Keratinocyte (primary cell): Measurements from ENCODE around the gene HBG2. TPM values are rescaled to one million over a fixed set of nuclear protein-coding genes. Genes with fewer than 3 reads are reported as not detected.

Experiments
- DNase-seq: peaks from one replicate; pipeline ENCODE4 v3.0.0-alpha.2; 2011; ENCODE audit warnings: low read depth, missing footprints, low spot score
- FAIRE-seq: peaks from 2 replicates; lab custom pipeline; 2011; peaks lifted over from hg19 to GRCh38; lab: Jason Lieb, UNC
- H2AFZ ChIP-seq: 2 replicates; pipeline ENCODE4 v1.6.0; 2012; ENCODE audit warnings: low read length, control low read depth, inconsistent platforms; ENCODE audit not compliant: control insufficient read depth
- H3K27ac ChIP-seq: 2 replicates; pipeline ENCODE4 v1.5.1; 2011; ENCODE audit warnings: low read length; ENCODE audit not compliant: control insufficient read depth, insufficient read depth
- H3K27me3 ChIP-seq: 3 replicates; pipeline ENCODE4 v1.6.0; 2011; ENCODE audit warnings: low read length; ENCODE audit not compliant: control insufficient read depth, insufficient read depth; ENCODE audit errors: extremely low read depth
- H3K36me3 ChIP-seq, 2 experiments: 2 replicates in 1 of 2; 3 replicates in 1 of 2; pipeline ENCODE4 v1.5.1; 2011; ENCODE audit warnings: low read length in 2 of 2, mild to moderate bottlenecking in 1 of 2; ENCODE audit not compliant: control insufficient read depth in 2 of 2, insufficient read depth in 2 of 2; ENCODE audit errors: extremely low read depth in 1 of 2
- H3K4me1 ChIP-seq: 3 replicates; pipeline ENCODE4 v1.5.1; 2011; ENCODE audit warnings: low read length; ENCODE audit not compliant: control insufficient read depth, insufficient read depth; ENCODE audit errors: extremely low read depth
- H3K4me2 ChIP-seq: 3 replicates; pipeline ENCODE4 v1.6.0; 2011; ENCODE audit warnings: low read depth, low read length; ENCODE audit not compliant: control insufficient read depth, insufficient read depth; ENCODE audit errors: extremely low read depth
- H3K4me3 ChIP-seq, 3 experiments: fragments of 200-600 bp in 1 of 3; sonication (generic) in 1 of 3; 2 replicates in 2 of 3; 3 replicates in 1 of 3; pipeline ENCODE4 v1.5.1; 2011 to 2016; ENCODE audit warnings: low read length in 3 of 3, mild to moderate bottlenecking in 3 of 3, control low read depth in 2 of 3, inconsistent platforms in 1 of 3, low read depth in 1 of 3, mixed read lengths in 1 of 3, mixed run types in 1 of 3, moderate library complexity in 1 of 3; ENCODE audit not compliant: control insufficient read depth in 2 of 3, insufficient read depth in 2 of 3; ENCODE audit errors: extremely low read depth in 1 of 3
- H3K79me2 ChIP-seq: 2 replicates; pipeline ENCODE4 v1.6.0; 2012; ENCODE audit warnings: low read length; ENCODE audit not compliant: control insufficient read depth, insufficient read depth
- H3K9ac ChIP-seq: 3 replicates; pipeline ENCODE4 v1.6.0; 2011; ENCODE audit warnings: low read length; ENCODE audit not compliant: control insufficient read depth, insufficient read depth; ENCODE audit errors: extremely low read depth
- H3K9me1 ChIP-seq: 3 replicates; pipeline ENCODE4 v1.6.0; 2011; ENCODE audit warnings: low read length; ENCODE audit not compliant: control insufficient read depth, insufficient read depth; ENCODE audit errors: extremely low read depth
- H3K9me3 ChIP-seq: 2 replicates; pipeline ENCODE4 v1.5.1; 2012; ENCODE audit warnings: low read depth, low read length; ENCODE audit not compliant: control insufficient read depth
- H4K20me1 ChIP-seq: 3 replicates; pipeline ENCODE4 v1.6.0; 2011; ENCODE audit warnings: low read length; ENCODE audit not compliant: control insufficient read depth, insufficient read depth; ENCODE audit errors: extremely low read depth
- CTCF ChIP-seq, 3 experiments: IDR thresholded peaks in 1 of 3; conservative IDR thresholded peaks in 1 of 3; optimal IDR thresholded peaks in 1 of 3; 2 replicates in 2 of 3; 3 replicates in 1 of 3; pipeline versions ENCODE3 to v1.5.1; 2011; ENCODE audit warnings: low read length in 3 of 3, mild to moderate bottlenecking in 3 of 3, moderate library complexity in 2 of 3, control low read depth in 1 of 3, inconsistent platforms in 1 of 3; ENCODE audit not compliant: insufficient read depth in 2 of 3; ENCODE audit errors: extremely low read depth in 1 of 3
- EZH2 ChIP-seq: IDR thresholded peaks from one replicate; pipeline ENCODE4 v1.6.1; 2012; ENCODE audit warnings: inconsistent platforms, mild to moderate bottlenecking, low read length, moderate library complexity
- dilution Hi-C: fragments of 300-500 bp; cut with MboI; formaldehyde crosslinking; loops from one replicate; pipeline ENCODE4 v1.7.0; 2020; ENCODE audit warnings: low sequenced_read_pairs; ENCODE audit not compliant: extremely low pct_ligation_motif_present
- polyA plus RNA-seq, 5 experiments: library from polyadenylated mRNA; depleted of rRNA in 3 of 5; stranded (reverse) in 3 of 5; stranded (forward) in 1 of 5; unstranded in 1 of 5; fragments of >200 nt; gene quantifications; 1 replicate in 1 of 5; 2 replicates in 3 of 5; 3 replicates in 1 of 5; pipeline versions ENCODE4 v1.2.1 to v1.2.3, GENCODE V29; 2011 to 2012; ENCODE audit warnings: missing spikeins in 2 of 5, low read depth in 1 of 5, low replicate concordance in 1 of 5

Gene HBG2
- polyA plus RNA-seq, 1 donor (not counting 4 experiments of a cell fraction or from before 2014, with no cell fraction given), result 0.73 TPM

- TF ChIP-seq EZH2, result no peak
- no peak for TF ChIP-seq CTCF (optimal IDR thresholded peaks at IDR 0.05 in 1 of 3, IDR thresholded peaks at IDR 0.05 in 1 of 3, conservative IDR thresholded peaks at IDR 0.05 in 1 of 3; ENCODE audit: extremely low read depth in 1 of 3, insufficient read depth in 2 of 3, low read length in 3 of 3)
- no peaks in the 10 kb centered on the region for H3K27me3 ChIP-seq
These were observed 30.9 kb downstream of the HBG2 start for GRCh38 chr11:5223686-5224085.

GRCh38 chr11:5223146-5223545, 31.4 kb downstream of the HBG2 start:
- FAIRE-seq (no peak), DNase-seq (no peak)
- H3K36me3 ChIP-seq, result no peaks in the 10 kb centered on the region
- no peaks in the 10 kb centered on the region for H3K27me3 ChIP-seq
- no peaks in the 10 kb centered on the region for H3K9me1 ChIP-seq
- no peak overlapping the region for H3K9ac ChIP-seq
- no peak overlapping the region for H3K27ac ChIP-seq
- dilution Hi-C loops, result no loop called here
- no peak for TF ChIP-seq CTCF (optimal IDR thresholded peaks at IDR 0.05 in 1 of 3, IDR thresholded peaks at IDR 0.05 in 1 of 3, conservative IDR thresholded peaks at IDR 0.05 in 1 of 3; ENCODE audit: extremely low read depth in 1 of 3, insufficient read depth in 2 of 3, low read length in 3 of 3)
- TF ChIP-seq EZH2, result no peak
- no peaks in the 10 kb centered on the region for H3K4me1 ChIP-seq
- H3K79me2 ChIP-seq, result no peaks in the 10 kb centered on the region
- H4K20me1 ChIP-seq, result no peaks in the 10 kb centered on the region
- no peak overlapping the region for H3K4me3 ChIP-seq
- no peaks in the 10 kb centered on the region for H3K9me3 ChIP-seq
- H2AFZ ChIP-seq, result no peak overlapping the region
- no peak overlapping the region for H3K4me2 ChIP-seq

More at GRCh38 chr11:5223686-5224085, 30.9 kb downstream of the HBG2 start:
- Histone ChIP-seq H2AFZ (no peak overlapping the region), H3K9me1 (no peaks in the 10 kb centered on the region), H4K20me1 (no peaks in the 10 kb centered on the region), H3K79me2 (no peaks in the 10 kb centered on the region), H3K4me3 (no peak overlapping the region), H3K27ac (no peak overlapping the region), H3K9ac (no peak overlapping the region), H3K4me1 (no peaks in the 10 kb centered on the region), H3K4me2 (no peak overlapping the region), H3K36me3 (no peaks in the 10 kb centered on the region), H3K9me3 (no peaks in the 10 kb centered on the region)
- no peak for DNase-seq
- no peak for FAIRE-seq
- dilution Hi-C loops, result no loop called here
